ENCODE measurements around the gene SHISA2. TPM values are rescaled to one million over a fixed set of nuclear protein-coding genes. Genes with fewer than 3 reads are reported as not detected.
A peak's percentile ranks its signal among the peaks of the same experiment; 100 is the strongest.
"Not testable (repeated sequence)": the region's sequence is repeated elsewhere in the genome, so short reads cannot be mapped to it uniquely, and the experiment has no call there.

Gene SHISA2
- total RNA-seq, 1 experiment from 2014 or later: 1.2 TPM

DNA sequence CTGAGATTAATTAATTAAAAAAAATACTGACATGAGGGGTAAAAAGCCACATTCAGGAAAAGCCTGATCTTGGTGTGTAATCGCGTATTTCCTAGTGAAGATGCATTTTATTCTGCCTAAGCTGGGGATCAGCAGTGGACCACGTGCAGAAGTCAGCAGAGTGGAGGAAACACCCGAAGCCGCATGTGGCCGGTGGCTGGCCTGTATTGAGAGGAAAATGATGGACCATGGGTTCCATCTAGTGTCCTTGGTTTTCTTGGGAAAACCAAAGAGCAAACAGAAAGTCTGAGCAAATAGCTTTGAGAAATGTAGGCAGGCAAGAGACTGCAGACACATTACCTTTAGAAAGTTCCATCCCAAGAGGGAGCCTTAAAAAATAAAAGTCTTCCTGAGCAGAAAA is 23.7 kb upstream of the SHISA2 start:
- TF ChIP-seq, protein P1, sequence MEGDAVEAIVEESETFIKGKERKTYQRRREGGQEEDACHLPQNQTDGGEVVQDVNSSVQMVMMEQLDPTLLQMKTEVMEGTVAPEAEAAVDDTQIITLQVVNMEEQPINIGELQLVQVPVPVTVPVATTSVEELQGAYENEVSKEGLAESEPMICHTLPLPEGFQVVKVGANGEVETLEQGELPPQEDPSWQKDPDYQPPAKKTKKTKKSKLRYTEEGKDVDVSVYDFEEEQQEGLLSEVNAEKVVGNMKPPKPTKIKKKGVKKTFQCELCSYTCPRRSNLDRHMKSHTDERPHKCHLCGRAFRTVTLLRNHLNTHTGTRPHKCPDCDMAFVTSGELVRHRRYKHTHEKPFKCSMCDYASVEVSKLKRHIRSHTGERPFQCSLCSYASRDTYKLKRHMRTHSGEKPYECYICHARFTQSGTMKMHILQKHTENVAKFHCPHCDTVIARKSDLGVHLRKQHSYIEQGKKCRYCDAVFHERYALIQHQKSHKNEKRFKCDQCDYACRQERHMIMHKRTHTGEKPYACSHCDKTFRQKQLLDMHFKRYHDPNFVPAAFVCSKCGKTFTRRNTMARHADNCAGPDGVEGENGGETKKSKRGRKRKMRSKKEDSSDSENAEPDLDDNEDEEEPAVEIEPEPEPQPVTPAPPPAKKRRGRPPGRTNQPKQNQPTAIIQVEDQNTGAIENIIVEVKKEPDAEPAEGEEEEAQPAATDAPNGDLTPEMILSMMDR (IDR thresholded peaks at IDR 0.05; ENCODE audit: unreplicated experiment): no peak
- intact Hi-C loops (cut with micrococcal nuclease): loop anchor here (2.0 kb wide), 3 partner anchors 37 to 623 kb away; no protein-coding TSS in a partner anchor
- POLR2A ChIA-PET: interaction anchor here (0.6 kb wide), 1 partner anchor 12 kb away, joined by 3 read pairs; no protein-coding TSS in a partner anchor
- H3K4me3 Mint-ChIP-seq (ENCODE audit: unreplicated experiment): no peak overlapping the region
- no peaks in the 10 kb centered on the region for H3K4me1 Mint-ChIP-seq (ENCODE audit: insufficient read depth, unreplicated experiment)
- no TSS peak for BruUV-seq (replicated peaks)
- CTCF ChIA-PET: interaction anchor here (0.8 to 3.8 kb wide), 4 partner anchors 110 to 623 kb away, joined by 3 to 15 read pairs (median 8); no protein-coding TSS in a partner anchor
- DNase-seq (ENCODE audit: unreplicated experiment): no peak
- H3K27ac Mint-ChIP-seq (ENCODE audit: low read depth, unreplicated experiment): no peak overlapping the region
- H3K36me3 Mint-ChIP-seq (ENCODE audit: insufficient read depth, unreplicated experiment): no peaks in the 10 kb centered on the region
- no peaks in the 10 kb centered on the region for H3K27me3 Mint-ChIP-seq (ENCODE audit: insufficient read depth, unreplicated experiment)
- H3K9me3 Mint-ChIP-seq (ENCODE audit: unreplicated experiment): no peaks in the 10 kb centered on the region

DNA sequence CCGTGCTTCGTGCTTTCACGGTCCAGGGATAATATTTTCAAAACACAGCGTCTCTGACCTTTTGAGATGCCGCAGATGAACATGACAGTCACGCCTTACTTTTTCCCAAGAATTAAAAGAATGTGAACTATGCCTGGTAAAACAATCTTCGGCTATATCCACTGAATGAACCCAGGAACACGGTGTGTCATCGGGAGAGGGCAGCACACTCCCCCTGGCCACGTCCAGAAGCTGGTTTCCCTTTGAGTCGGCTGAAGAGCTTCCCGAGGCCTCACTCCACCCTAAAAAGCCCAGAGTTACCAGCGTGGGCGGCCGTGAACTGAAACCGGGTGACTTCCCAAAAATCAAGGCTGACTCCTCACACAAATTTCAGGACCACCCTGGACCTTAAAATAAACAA is 22.9 kb upstream of the SHISA2 start:
- H3K4me1 Mint-ChIP-seq (ENCODE audit: insufficient read depth, unreplicated experiment): no peaks in the 10 kb centered on the region
- H3K9me3 Mint-ChIP-seq (ENCODE audit: unreplicated experiment): no peaks in the 10 kb centered on the region
- CTCF ChIA-PET: interaction anchor here (0.6 to 2.2 kb wide), 4 partner anchors 111 to 624 kb away, joined by 3 to 10 read pairs (median 4); no protein-coding TSS in a partner anchor
- no TSS peak for BruUV-seq (replicated peaks)
- H3K4me3 Mint-ChIP-seq (ENCODE audit: unreplicated experiment): peak overlapping the region; percentile 40
- H3K27ac Mint-ChIP-seq (ENCODE audit: low read depth, unreplicated experiment): peak overlapping the region; percentile 51
- intact Hi-C loops (cut with micrococcal nuclease): loop anchor here (2.0 kb wide), 3 partner anchors 38 to 624 kb away; no protein-coding TSS in a partner anchor
- POLR2A ChIA-PET: interaction anchor here (0.6 to 1.4 kb wide), 3 partner anchors 13 to 498 kb away, joined by 3 to 4 read pairs (median 3); no protein-coding TSS in a partner anchor
- no peaks in the 10 kb centered on the region for H3K27me3 Mint-ChIP-seq (ENCODE audit: insufficient read depth, unreplicated experiment)
- no peaks in the 10 kb centered on the region for H3K36me3 Mint-ChIP-seq (ENCODE audit: insufficient read depth, unreplicated experiment)
- DNase-seq (ENCODE audit: unreplicated experiment): peak; percentile 46
- TF ChIP-seq, protein P1 (IDR thresholded peaks at IDR 0.05; ENCODE audit: unreplicated experiment): peak; percentile 8

DNA sequence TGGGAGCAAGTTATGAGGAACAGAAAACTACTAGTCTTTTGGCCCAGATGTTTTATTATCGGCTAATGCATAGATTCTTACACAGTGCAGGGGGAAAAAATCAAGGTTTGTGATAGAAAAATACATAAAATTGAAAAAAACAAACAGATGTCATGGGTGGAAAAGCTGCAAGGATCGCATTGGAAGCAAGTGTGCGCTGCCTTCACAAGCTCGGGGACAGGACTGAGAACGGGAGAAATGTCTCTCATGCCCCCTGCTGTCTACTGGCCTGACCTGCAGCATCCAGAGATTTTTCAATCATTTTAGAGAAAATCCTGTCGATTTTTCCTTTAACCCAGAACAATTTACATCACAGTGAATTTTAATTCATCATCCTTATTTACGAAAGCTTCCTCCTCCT is 20.5 kb upstream of the SHISA2 start:
- H3K4me3 Mint-ChIP-seq (ENCODE audit: unreplicated experiment); H3K27me3 Mint-ChIP-seq (ENCODE audit: insufficient read depth, unreplicated experiment); H3K9me3 Mint-ChIP-seq (ENCODE audit: unreplicated experiment); H3K27ac Mint-ChIP-seq (ENCODE audit: low read depth, unreplicated experiment); H3K4me1 Mint-ChIP-seq (ENCODE audit: insufficient read depth, unreplicated experiment); BruUV-seq (replicated peaks); POLR2A ChIA-PET; DNase-seq (ENCODE audit: unreplicated experiment); H3K36me3 Mint-ChIP-seq (ENCODE audit: insufficient read depth, unreplicated experiment): not testable (repeated sequence)
- CTCF ChIA-PET: interaction anchor here (0.6 to 2.5 kb wide), 5 partner anchors 243 to 858 kb away, joined by 3 to 21 read pairs (median 4); no protein-coding TSS in a partner anchor
- intact Hi-C loops (cut with micrococcal nuclease): loop anchor here (1.0 kb wide), 1 partner anchor 498 kb away; no protein-coding TSS in a partner anchor

DNA sequence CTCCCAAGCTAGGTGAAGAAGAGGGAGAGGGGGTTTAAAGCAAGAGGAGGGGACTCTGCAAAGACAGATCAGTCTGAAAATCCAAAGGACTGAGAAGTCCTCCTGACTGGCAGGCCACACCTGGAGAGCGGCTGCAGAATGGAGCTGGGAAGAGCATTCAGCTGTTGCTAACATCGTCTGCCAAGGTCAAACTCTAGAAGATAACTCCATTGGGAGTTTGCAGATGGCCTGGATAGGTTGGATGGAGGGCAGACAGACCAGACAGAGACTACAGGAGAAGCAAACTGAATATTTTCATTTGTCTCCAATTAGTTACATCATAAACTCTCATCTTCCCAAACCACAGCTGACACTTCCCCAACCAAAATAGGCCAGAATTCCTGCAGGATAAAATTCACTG is 19.9 kb upstream of the SHISA2 start:
- no TSS peak for BruUV-seq (replicated peaks)
- H3K4me1 Mint-ChIP-seq (ENCODE audit: insufficient read depth, unreplicated experiment): no peaks in the 10 kb centered on the region
- DNase-seq (ENCODE audit: unreplicated experiment): no peak
- H3K4me3 Mint-ChIP-seq (ENCODE audit: unreplicated experiment): no peak overlapping the region
- H3K27me3 Mint-ChIP-seq (ENCODE audit: insufficient read depth, unreplicated experiment): no peaks in the 10 kb centered on the region
- no peak overlapping the region for H3K27ac Mint-ChIP-seq (ENCODE audit: low read depth, unreplicated experiment)
- intact Hi-C loops (cut with micrococcal nuclease): loop anchor here (1.0 kb wide), 1 partner anchor 497 kb away; no protein-coding TSS in a partner anchor
- CTCF ChIA-PET: interaction anchor here (0.6 to 2.5 kb wide), 6 partner anchors 10 to 1745 kb away, joined by 3 to 21 read pairs (median 4); no protein-coding TSS in a partner anchor
- no peaks in the 10 kb centered on the region for H3K9me3 Mint-ChIP-seq (ENCODE audit: unreplicated experiment)
- H3K36me3 Mint-ChIP-seq (ENCODE audit: insufficient read depth, unreplicated experiment): no peaks in the 10 kb centered on the region
- TF ChIP-seq, protein P1 (IDR thresholded peaks at IDR 0.05; ENCODE audit: unreplicated experiment): no peak
- POLR2A ChIA-PET: no interaction called here

DNA sequence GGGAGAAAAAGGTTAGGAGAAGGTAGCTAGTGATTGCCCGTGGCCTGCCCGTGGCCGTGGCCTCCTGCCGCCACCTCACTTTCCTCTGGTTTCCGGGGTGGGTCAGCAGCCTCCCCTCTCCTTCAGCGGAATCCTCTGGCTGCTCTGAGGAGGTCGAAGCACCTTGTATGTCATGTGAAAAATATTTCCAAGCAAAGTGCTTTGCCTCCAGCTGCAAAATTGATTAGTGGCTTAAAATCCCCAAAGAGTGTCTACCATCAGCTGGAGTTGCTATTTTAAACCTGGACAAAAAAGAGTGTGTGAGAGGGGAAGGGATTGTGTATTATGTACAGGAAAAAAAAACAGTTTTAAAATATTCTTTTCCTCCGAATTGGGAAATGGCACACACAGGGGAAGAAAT is 17.8 kb upstream of the SHISA2 start:
- H3K9me3 Mint-ChIP-seq (ENCODE audit: unreplicated experiment); H3K4me3 Mint-ChIP-seq (ENCODE audit: unreplicated experiment); BruUV-seq (replicated peaks); H3K4me1 Mint-ChIP-seq (ENCODE audit: insufficient read depth, unreplicated experiment); H3K36me3 Mint-ChIP-seq (ENCODE audit: insufficient read depth, unreplicated experiment); H3K27me3 Mint-ChIP-seq (ENCODE audit: insufficient read depth, unreplicated experiment); DNase-seq (ENCODE audit: unreplicated experiment); H3K27ac Mint-ChIP-seq (ENCODE audit: low read depth, unreplicated experiment): not testable (repeated sequence)
- intact Hi-C loops (cut with micrococcal nuclease): loop anchor here (10.0 kb wide), 1 partner anchor 165 kb away; no protein-coding TSS in a partner anchor
- POLR2A ChIA-PET: interaction anchor here (1.2 kb wide), 1 partner anchor 47 kb away, joined by 3 read pairs; no protein-coding TSS in a partner anchor
- CTCF ChIA-PET: interaction anchor here (1.0 to 2.9 kb wide), 2 partner anchors 484 to 495 kb away, joined by 3 to 19 read pairs; no protein-coding TSS in a partner anchor

DNA sequence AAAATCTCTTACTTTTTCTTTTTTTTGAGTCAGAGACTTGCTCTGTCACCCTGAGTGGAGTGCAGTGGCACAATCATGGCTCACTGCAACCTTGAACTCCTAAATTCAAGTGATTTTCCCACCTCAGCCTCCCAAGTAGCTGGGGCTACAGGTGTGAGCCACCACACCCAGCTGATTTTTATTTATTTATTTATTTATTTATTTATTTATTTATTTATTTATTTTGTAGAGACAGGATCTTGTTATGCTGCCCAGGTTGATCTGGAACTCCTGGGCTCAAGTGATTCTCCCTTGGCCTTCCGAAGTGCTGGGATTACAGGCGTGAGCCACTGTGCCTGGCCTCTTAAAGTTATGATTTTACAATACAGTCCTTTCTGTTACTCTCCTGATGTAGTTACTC is 16.6 kb upstream of the SHISA2 start:
- H3K27ac Mint-ChIP-seq (ENCODE audit: low read depth, unreplicated experiment); H3K36me3 Mint-ChIP-seq (ENCODE audit: insufficient read depth, unreplicated experiment); H3K9me3 Mint-ChIP-seq (ENCODE audit: unreplicated experiment); H3K4me3 Mint-ChIP-seq (ENCODE audit: unreplicated experiment); BruUV-seq (replicated peaks); H3K4me1 Mint-ChIP-seq (ENCODE audit: insufficient read depth, unreplicated experiment); DNase-seq (ENCODE audit: unreplicated experiment); H3K27me3 Mint-ChIP-seq (ENCODE audit: insufficient read depth, unreplicated experiment): not testable (repeated sequence)
- ChIA-PET POLR2A (interaction anchor here (1.3 kb wide), 1 partner anchor 491 kb away, joined by 3 read pairs; no protein-coding TSS in a partner anchor), CTCF (interaction anchor here (0.6 to 2.9 kb wide), 5 partner anchors 18 to 844 kb away, joined by 3 to 19 read pairs (median 4); no protein-coding TSS in a partner anchor)
- intact Hi-C loops (cut with micrococcal nuclease): loop anchor here (10.0 kb wide), 1 partner anchor 164 kb away; no protein-coding TSS in a partner anchor

Measured in MCF 10A (cell line).